HG03103 (cell line): ENCODE data around the gene WIPF1.
"Not testable (repeated sequence)": the region's sequence is repeated elsewhere in the genome, so short reads cannot be mapped to it uniquely, and the experiment has no call there.

ENCODE experiments used
- ATAC-seq: cut with Tn5 transposase; IDR thresholded peaks from one replicate; pipeline ENCODE4 v1.9.1; 2021; ENCODE audit warnings: low read depth; ENCODE audit not compliant: unreplicated experiment

The WIPF1 gene

GRCh38 chr2:174575124-174575776, 22.4 kb downstream of the WIPF1 start:
- ATAC-seq, result no peak

DNA sequence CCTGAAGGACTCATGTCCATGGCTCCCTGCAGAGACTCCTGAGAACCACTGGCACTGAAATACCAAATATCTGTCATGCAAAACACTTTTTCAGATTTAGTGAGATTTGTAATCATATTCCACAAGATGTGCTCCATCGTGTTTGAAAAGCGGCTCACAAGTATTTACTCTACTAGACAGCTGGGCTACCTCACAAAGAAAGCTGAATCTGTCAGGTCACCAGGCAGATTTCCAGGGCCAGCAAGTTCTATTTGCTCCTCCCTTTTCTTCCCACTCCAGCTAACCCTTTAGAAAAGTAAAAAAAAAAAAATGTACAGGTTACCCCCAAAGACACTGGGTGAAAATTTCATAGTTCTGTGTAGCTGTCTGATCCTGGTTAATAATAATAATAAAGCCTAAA, 22.9 kb downstream of the WIPF1 start:
- ATAC-seq, result no peak

DNA sequence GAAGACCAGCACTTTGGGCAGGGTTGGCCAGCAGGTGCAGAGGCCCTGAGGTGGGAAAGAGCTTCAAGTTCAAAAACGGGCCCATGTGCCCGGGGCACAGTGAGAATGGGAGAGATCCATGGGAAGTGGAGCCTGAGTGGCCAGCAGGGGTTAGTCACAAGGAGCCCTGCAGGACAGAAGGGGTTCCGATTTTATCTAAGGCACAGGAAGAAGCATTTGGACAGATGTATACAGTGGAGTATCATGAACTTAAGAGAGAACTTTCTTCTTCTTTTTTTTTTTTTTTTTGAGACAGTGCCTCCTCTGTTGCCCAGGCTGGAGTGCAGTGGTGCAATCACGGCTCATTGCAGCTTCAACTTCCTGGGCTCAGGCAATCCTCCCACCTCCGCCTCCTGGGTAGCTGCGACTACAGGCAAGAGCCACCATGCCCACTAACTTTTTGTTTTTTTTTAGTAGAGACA, 24.0 kb downstream of the WIPF1 start:
- no peak for ATAC-seq

DNA sequence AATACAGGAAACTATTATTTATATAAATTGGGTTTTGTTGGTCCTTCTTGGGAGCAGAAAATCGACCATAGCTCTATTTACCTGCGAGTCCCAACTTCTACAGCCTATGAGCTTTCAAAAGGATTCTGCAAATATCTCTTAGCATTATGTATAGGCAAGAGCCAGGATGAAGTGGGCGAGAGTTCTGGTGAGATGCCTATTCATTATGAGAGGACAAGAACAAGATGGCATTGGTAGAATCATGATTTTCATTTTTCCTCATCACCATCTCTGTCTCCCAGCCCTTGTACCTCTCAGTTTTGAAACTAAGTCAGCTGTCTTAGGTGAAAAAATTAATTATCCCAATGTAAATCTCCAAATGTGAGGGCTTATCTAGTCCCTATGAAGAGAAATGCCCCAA, 25.0 kb downstream of the WIPF1 start:
- ATAC-seq, result no peak

DNA sequence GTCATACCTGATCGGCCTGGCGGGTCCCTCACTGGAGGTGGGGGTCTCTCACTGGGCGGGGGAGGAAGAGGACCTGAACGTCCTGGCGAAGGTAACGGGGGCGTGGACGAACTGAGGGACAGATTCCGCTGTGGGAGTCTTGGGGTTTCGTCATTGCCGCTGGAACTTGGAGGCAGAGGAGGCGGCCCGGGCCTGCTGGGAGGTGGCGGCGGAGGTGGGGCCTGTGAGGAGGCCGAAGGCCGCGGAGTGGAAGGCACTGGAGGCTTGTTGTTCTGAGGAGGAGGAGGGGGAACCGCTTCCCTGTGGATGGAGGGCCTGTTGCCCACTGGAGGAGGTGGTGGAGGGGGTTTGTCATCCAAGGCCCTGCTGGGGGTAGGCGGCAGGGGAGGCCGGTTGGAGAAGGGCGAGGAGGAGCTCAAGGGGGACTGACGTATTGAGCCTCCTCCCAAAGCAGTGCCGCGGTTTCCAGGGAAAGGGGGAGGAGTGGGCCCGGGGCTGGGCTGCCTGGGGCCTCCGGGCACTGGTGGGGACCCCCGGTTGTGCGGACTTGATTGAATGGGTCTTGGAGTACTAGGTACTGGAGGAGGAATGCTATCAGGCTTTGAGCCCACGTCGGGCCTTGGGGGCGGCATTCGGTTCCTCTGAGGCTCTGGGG, 25.8 kb downstream of the WIPF1 start:
- ATAC-seq, result no peak

GRCh38 chr2:174570318-174570958, 27.2 kb downstream of the WIPF1 start:
- no peak for ATAC-seq

DNA sequence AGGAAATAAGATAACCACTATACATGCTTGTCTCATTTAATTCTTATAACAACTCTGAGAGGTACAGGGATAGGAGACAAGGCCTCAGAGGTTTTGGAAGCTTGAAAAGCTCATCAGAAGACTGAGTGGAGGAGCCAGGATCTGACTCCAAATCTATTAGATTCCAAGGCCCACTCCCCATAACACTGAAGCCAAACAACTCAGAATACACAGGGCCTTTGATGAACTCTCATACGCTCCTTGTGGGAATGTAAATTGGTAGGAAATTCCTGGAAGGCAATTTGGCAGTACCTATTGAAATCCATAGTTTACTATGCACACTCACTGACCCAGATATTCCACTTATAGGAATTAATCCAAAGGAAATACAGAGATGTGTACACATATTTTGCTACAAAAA, 27.9 kb downstream of the WIPF1 start:
- ATAC-seq, result no peak

DNA sequence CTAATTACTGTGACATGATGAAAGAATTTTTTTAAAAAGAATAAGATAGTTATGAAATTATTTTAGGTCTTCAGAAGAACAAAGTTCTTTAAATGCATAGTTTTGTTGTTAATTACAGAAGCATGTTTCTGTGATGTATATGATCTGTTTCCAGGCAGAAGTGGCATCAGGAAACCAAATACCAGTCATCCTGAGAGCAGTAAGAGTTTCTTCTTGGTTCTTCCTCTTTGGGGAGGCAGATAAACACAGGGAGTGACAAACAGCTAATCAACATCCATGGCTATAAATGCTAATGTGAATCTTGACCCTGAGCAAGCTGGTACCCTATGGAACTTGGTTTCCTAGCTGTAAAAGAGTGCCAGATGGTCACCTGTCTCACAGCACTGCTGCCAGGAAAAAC, 29.2 kb downstream of the WIPF1 start:
- ATAC-seq, result no peak

- ATAC-seq, result no peak
Measured at GRCh38 chr2:174566871-174567270, 30.7 kb downstream of the WIPF1 start.

DNA sequence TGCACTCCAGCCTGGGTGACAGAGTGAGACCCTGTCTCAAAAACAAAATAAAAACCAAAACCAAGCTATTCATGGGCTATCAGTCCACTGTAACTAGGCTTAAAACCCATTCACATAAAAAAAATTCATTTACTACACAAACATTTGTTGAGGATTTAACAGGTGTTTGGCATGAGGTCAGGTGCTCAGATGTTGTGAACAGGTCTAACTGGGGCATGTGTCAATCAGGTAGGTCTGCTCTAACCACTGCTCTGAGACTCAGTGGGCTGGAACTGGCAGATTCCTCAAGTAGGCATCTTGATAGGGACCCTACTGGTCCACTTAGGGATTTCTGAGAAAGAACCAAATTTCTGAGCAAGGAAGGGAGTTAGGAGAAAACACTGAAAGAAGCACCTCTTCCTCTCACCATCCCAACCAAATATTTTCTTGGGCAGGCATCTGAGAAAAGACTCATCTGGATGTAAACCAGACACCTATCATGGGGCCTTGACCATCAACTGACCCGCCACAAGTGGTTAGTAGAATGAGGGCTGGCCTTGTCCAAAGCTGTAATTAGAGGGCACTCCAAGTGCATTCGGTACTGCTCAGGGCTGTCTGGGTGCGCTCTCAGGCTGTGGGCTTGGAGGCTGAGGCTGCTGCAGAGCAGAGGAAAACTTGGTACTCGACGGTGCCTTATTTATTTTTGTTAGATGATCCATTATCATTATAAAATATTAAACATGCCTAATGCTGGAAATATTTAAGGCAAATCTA, 33.9 kb downstream of the WIPF1 start:
- ATAC-seq, result no peak

GRCh38 chr2:174561972-174562370, 35.6 kb downstream of the WIPF1 start:
- ATAC-seq, result no peak

DNA sequence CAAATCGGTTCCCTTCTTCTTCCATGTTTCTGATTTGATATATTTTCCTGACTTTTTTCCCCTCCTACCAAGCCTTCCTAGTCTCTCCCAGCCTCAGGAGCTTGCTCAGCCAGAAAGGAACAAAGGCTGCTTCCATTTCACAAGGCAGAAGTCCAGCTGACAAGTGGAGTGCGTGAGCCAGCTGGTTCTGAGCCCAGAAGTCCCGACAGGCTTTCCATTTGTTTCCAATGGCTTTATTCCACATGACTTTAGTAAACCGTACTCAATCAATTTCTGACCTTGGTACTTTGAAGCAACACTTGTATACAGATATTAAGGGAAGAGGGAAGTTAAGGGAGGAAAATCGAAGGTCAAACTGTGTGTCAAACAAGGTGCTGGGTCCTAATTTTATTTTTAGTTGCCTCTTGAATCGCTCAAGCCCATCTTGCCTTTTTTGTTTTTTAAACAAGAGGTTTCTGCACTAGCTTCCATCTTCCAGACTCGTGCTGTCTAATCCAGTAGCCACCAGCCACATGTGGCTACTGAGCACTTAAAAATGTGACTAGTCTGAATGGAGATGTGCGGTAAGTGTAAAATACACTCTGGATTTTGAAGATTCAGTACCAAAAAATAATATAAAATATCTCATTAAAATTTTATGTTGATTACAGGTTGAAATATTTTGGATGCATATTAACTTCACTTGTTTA, 36.2 kb downstream of the WIPF1 start:
- ATAC-seq, result no peak

GRCh38 chr2:174560737-174561136, 36.9 kb downstream of the WIPF1 start:
- no peak for ATAC-seq

- no peak for ATAC-seq
Measured at GRCh38 chr2:174555998-174556397, 41.6 kb downstream of the WIPF1 start.

GRCh38 chr2:174554529-174555150, 43.0 kb downstream of the WIPF1 start:
- no peak for ATAC-seq

DNA sequence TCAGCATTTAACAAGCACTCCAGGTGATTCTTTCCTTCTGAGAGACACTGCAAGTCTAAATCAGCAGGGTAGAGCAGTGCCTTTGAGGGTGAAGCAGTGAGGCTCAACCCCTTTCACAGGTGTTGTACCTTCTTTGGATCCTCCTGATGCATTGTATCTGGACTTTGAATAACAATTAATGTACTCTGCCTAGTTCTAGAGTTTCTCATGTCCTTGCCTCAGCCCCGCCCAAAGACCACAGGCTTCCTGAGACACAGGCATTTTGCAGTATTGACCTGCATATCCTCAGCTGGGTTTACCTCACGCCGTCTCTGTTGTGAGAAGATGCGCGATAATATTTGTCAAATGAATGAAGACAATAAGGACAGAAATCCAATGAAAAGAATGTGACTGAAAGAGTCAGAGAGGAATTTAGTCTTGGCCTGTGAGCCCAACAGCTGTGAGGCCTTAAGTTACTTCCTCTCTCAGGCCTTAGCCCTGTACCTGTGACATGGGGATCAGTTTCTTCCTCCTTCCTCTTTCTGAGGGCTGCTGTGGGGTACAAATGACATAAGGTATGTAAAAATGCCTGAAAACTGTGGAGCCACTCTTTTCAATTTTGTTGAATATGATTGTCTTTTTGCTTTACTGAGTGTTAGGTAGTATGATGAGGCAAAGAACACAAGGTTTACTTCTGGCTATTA, 43.7 kb downstream of the WIPF1 start:
- ATAC-seq, result peak; percentile 85

GRCh38 chr2:174552880-174553279, 44.7 kb downstream of the WIPF1 start:
- ATAC-seq, result no peak

DNA sequence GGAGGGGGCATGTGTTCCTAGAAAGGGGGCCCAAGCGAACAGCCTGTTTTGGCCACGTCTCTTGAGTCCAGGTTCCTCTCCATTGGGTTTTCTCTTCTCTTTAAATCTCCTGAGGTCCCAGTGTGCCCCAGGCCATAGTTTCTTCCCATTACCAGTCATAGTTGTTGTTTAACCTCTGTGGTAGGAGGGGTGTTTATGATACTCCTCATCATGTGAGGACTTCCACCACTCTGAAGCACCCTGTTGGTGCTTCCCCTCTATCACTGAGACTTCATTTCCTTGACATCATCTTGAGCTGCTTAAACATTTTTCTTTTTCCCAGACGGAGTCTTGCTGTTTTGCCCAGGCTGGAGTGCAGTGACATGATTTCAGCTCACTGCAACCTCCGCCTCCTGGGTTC, 45.9 kb downstream of the WIPF1 start:
- ATAC-seq, result no peak

GRCh38 chr2:174548646-174549045, 49.0 kb downstream of the WIPF1 start:
- not testable (repeated sequence) for ATAC-seq

GRCh38 chr2:174548021-174548420, 49.6 kb downstream of the WIPF1 start:
- ATAC-seq, result not testable (repeated sequence)
